ENCODE results near the gene LRRC8E.

LRRC8E gene

GRCh38 chr19:7909471-7910067 is 21.3 kb downstream of the LRRC8E start:
- H3K9me3 Mint-ChIP-seq = no peaks in the 10 kb centered on the region
- no peak overlapping the region for H3K4me3 Mint-ChIP-seq

GRCh38 chr19:7910321-7911161 is 22.2 kb downstream of the LRRC8E start:
- peaks cover 17 to 39% of the 10 kb centered on the region in 2 donors for H3K4me1 Mint-ChIP-seq
- peaks cover 43 to 49% of the 10 kb centered on the region in 2 donors for H3K36me3 Mint-ChIP-seq
- ATAC-seq (replicated peaks) = no peak
- no peaks in the 10 kb centered on the region for H3K9me3 Mint-ChIP-seq
- no peak for DNase-seq
- H3K4me3 Mint-ChIP-seq = no peak overlapping the region
- H3K27me3 Mint-ChIP-seq = peaks cover 10 to 13% of the 10 kb centered on the region in 2 donors
- no peak overlapping the region for H3K27ac Mint-ChIP-seq

More at GRCh38 chr19:7909471-7910067, 21.3 kb downstream of the LRRC8E start:
- Mint-ChIP-seq H3K36me3 (peaks cover 42 to 57% of the 10 kb centered on the region in 2 donors), H3K27me3 (peaks cover under 1 to 4% of the 10 kb centered on the region in 2 donors), H3K27ac (no peak overlapping the region), H3K4me1 (peaks cover 20 to 40% of the 10 kb centered on the region in 2 donors)
- ATAC-seq (replicated peaks) (no peak), DNase-seq (no peak)

- Mint-ChIP-seq H3K4me1 (peaks cover 16 to 39% of the 10 kb centered on the region in 2 donors), H3K27ac (no peak overlapping the region), H3K4me3 (no peak overlapping the region), H3K27me3 (peaks cover 16 to 19% of the 10 kb centered on the region in 2 donors), H3K36me3 (peaks cover 38 to 42% of the 10 kb centered on the region in 2 donors), H3K9me3 (no peaks in the 10 kb centered on the region)
- ATAC-seq (replicated peaks) = no peak
- DNase-seq = no peak
Measured at GRCh38 chr19:7911508-7912143, 23.3 kb downstream of the LRRC8E start.

- Mint-ChIP-seq H3K4me3 (no peak overlapping the region), H3K9me3 (no peaks in the 10 kb centered on the region), H3K36me3 (peaks cover 34 to 38% of the 10 kb centered on the region in 2 donors), H3K4me1 (peaks cover 15 to 44% of the 10 kb centered on the region in 2 donors), H3K27ac (no peak overlapping the region), H3K27me3 (peaks cover 20 to 22% of the 10 kb centered on the region in 2 donors)
- ATAC-seq (replicated peaks) (no peak), DNase-seq (no peak)
Measured at GRCh38 chr19:7912144-7912696, 23.9 kb downstream of the LRRC8E start.

- H3K4me3 Mint-ChIP-seq = no peak overlapping the region
Measured at GRCh38 chr19:7912697-7913564, 24.6 kb downstream of the LRRC8E start.

GRCh38 chr19:7913652-7914051 is 25.3 kb downstream of the LRRC8E start:
- H3K27me3 Mint-ChIP-seq = peaks cover 30 to 33% of the 10 kb centered on the region in 2 donors
- no peak for DNase-seq
- H3K36me3 Mint-ChIP-seq = peaks cover 31 to 34% of the 10 kb centered on the region in 2 donors
- H3K9me3 Mint-ChIP-seq = no peaks in the 10 kb centered on the region
- H3K4me1 Mint-ChIP-seq = peaks cover 15 to 44% of the 10 kb centered on the region in 2 donors
- no peak overlapping the region for H3K27ac Mint-ChIP-seq
- no peak overlapping the region for H3K4me3 Mint-ChIP-seq
- no peak for ATAC-seq (replicated peaks)

More at GRCh38 chr19:7912697-7913564, 24.6 kb downstream of the LRRC8E start:
- H3K36me3 Mint-ChIP-seq = peaks cover 31 to 34% of the 10 kb centered on the region in 2 donors
- no peak for DNase-seq
- ATAC-seq (replicated peaks) = no peak
- H3K27ac Mint-ChIP-seq = peak overlapping the region; percentile 57
- peaks cover 13 to 46% of the 10 kb centered on the region in 2 donors for H3K4me1 Mint-ChIP-seq
- H3K27me3 Mint-ChIP-seq = peaks cover 25 to 26% of the 10 kb centered on the region in 2 donors
- no peaks in the 10 kb centered on the region for H3K9me3 Mint-ChIP-seq

- DNase-seq (no peak), ATAC-seq (replicated peaks) (no peak)
- H3K4me1 Mint-ChIP-seq = peaks cover 15 to 45% of the 10 kb centered on the region in 2 donors
- no peak overlapping the region for H3K4me3 Mint-ChIP-seq
- no peaks in the 10 kb centered on the region for H3K9me3 Mint-ChIP-seq
- peaks cover 31 to 34% of the 10 kb centered on the region in 2 donors for H3K36me3 Mint-ChIP-seq
- no peak overlapping the region for H3K27ac Mint-ChIP-seq
- peaks cover 30 to 37% of the 10 kb centered on the region in 2 donors for H3K27me3 Mint-ChIP-seq
Measured at GRCh38 chr19:7914099-7914498, 25.8 kb downstream of the LRRC8E start.

GRCh38 chr19:7914598-7915045 is 26.3 kb downstream of the LRRC8E start, which contains the start of gene TGFBR3L:
TGFBR3L (plus strand) TSS chr19:7914830.
- H3K36me3 Mint-ChIP-seq = peaks cover 30% of the 10 kb centered on the region in 2 donors
- H3K4me3 Mint-ChIP-seq = peak within 1 kb of the TSS; percentile 60 to 81
- no peaks in the 10 kb centered on the region for H3K9me3 Mint-ChIP-seq
- no peak within 1 kb of the TSS for H3K27ac Mint-ChIP-seq
- ATAC-seq (replicated peaks) (no peak), DNase-seq (no peak)
- peaks cover 16 to 50% of the 10 kb centered on the region in 2 donors for H3K4me1 Mint-ChIP-seq
- peaks cover 32 to 42% of the 10 kb centered on the region in 2 donors for H3K27me3 Mint-ChIP-seq

- Mint-ChIP-seq H3K9me3 (no peaks in the 10 kb centered on the region), H3K27ac (no peak overlapping the region), H3K4me1 (peaks cover 22 to 57% of the 10 kb centered on the region in 2 donors), H3K36me3 (peaks cover 25 to 29% of the 10 kb centered on the region in 2 donors), H3K4me3 (peak overlapping the region; percentile 60 to 81), H3K27me3 (peaks cover 37 to 49% of the 10 kb centered on the region in 2 donors)
- no peak for ATAC-seq (replicated peaks)
- DNase-seq = no peak
Measured at GRCh38 chr19:7915250-7916102, 27.2 kb downstream of the LRRC8E start.

GRCh38 chr19:7916103-7916954 is 28.0 kb downstream of the LRRC8E start:
- H3K9me3 Mint-ChIP-seq = no peaks in the 10 kb centered on the region
- peak; percentile 6 to 22 for ATAC-seq (replicated peaks)
- no peak for DNase-seq
- peaks cover 23 to 65% of the 10 kb centered on the region in 2 donors for H3K4me1 Mint-ChIP-seq
- peak overlapping the region; percentile 79 to 81 for H3K4me3 Mint-ChIP-seq
- H3K27me3 Mint-ChIP-seq = peaks cover 37 to 49% of the 10 kb centered on the region in 2 donors
- peaks cover 19 to 23% of the 10 kb centered on the region in 2 donors for H3K36me3 Mint-ChIP-seq
- H3K27ac Mint-ChIP-seq = peak overlapping the region; percentile 47

GRCh38 chr19:7916955-7917266 is 28.6 kb downstream of the LRRC8E start:
- peaks cover 27 to 70% of the 10 kb centered on the region in 2 donors for H3K4me1 Mint-ChIP-seq
- DNase-seq = no peak
- peaks cover 13 to 20% of the 10 kb centered on the region in 2 donors for H3K36me3 Mint-ChIP-seq
- H3K27ac Mint-ChIP-seq = peak overlapping the region; percentile 85
- H3K27me3 Mint-ChIP-seq = peaks cover 37 to 49% of the 10 kb centered on the region in 2 donors
- H3K9me3 Mint-ChIP-seq = no peaks in the 10 kb centered on the region
- no peak for ATAC-seq (replicated peaks)
- H3K4me3 Mint-ChIP-seq = peak overlapping the region; percentile 79 to 81

Measured in stimulated activated naive B cell treated with anti-CD40 and anti-IgM and Interleukin-4, amounts not matched to agents 10 μg/mL and 1 μg/mL and 100 μg/mL, for 72 hours (primary cell).